ENCODE results near the gene GAGE1.
"Not testable (repeated sequence)": the region's sequence is repeated elsewhere in the genome, so short reads cannot be mapped to it uniquely, and the experiment has no call there.

GAGE1 gene, protein sequence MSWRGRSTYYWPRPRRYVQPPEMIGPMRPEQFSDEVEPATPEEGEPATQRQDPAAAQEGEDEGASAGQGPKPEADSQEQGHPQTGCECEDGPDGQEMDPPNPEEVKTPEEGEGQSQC

DNA sequence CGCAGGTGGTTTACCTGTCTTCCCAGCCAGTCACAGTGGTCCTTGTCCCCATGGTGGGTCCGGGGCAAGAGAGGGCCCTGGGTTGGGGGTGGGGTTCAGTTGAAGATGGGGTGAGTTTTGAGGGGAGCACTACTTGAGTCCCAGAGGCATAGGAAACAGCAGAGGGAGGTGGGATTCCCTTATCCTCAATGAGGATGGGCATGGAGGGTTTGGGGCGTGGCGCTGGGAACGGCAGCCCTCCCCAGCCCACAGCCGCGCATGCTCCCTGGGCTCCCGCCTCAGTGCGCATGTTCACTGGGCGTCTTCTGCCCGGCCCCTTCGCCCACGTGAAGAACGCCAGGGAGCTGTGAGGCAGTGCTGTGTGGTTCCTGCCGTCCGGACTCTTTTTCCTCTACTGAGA, at the start of gene GAGE1:
Gene GAGE1 (plus strand): TSS at position 301 of the 400 bp plus-strand sequence. CDS start 1,155 bp downstream, outside the sequence.
- DNase-seq (ENCODE audit: low read depth in 2 of 2) = not testable (repeated sequence)

DNA sequence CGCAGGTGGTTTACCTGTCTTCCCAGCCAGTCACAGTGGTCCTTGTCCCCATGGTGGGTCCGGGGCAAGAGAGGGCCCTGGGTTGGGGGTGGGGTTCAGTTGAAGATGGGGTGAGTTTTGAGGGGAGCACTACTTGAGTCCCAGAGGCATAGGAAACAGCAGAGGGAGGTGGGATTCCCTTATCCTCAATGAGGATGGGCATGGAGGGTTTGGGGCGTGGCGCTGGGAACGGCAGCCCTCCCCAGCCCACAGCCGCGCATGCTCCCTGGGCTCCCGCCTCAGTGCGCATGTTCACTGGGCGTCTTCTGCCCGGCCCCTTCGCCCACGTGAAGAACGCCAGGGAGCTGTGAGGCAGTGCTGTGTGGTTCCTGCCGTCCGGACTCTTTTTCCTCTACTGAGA, 47.8 kb upstream of the GAGE1 start, which contains the start of gene GAGE12E:
Gene GAGE12E (plus strand): TSS at position 301 of the 400 bp plus-strand sequence. CDS start 1,155 bp downstream, outside the sequence.
- not testable (repeated sequence) for DNase-seq (ENCODE audit: low read depth in 2 of 2)

DNA sequence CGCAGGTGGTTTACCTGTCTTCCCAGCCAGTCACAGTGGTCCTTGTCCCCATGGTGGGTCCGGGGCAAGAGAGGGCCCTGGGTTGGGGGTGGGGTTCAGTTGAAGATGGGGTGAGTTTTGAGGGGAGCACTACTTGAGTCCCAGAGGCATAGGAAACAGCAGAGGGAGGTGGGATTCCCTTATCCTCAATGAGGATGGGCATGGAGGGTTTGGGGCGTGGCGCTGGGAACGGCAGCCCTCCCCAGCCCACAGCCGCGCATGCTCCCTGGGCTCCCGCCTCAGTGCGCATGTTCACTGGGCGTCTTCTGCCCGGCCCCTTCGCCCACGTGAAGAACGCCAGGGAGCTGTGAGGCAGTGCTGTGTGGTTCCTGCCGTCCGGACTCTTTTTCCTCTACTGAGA, 38.3 kb upstream of the GAGE1 start, which contains the start of gene GAGE12F:
Gene GAGE12F (plus strand): TSS at position 301 of the 400 bp plus-strand sequence. CDS start 1,155 bp downstream, outside the sequence.
- not testable (repeated sequence) for DNase-seq (ENCODE audit: low read depth in 2 of 2)

DNA sequence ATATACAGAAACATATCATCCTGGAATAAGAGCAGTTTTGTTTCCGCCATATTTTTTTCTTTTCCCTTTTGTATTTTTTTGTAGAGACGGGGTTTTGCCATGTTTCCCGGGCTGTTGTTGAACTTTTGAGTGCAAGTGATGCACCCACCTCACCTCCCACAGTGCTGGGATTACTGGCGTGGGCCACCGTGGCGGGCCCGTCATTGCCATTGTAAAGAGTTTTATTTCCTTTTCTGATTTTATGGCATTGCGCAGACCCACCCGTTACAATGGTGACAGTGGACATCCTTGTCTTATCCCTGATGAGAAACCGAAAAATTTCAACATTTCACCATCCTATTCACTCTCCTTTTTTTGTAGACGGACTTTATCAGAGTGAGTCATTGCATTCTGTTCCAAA, 30.1 kb upstream of the GAGE1 start:
- DNase-seq (ENCODE audit: low read depth in 2 of 2) = not testable (repeated sequence)

DNA sequence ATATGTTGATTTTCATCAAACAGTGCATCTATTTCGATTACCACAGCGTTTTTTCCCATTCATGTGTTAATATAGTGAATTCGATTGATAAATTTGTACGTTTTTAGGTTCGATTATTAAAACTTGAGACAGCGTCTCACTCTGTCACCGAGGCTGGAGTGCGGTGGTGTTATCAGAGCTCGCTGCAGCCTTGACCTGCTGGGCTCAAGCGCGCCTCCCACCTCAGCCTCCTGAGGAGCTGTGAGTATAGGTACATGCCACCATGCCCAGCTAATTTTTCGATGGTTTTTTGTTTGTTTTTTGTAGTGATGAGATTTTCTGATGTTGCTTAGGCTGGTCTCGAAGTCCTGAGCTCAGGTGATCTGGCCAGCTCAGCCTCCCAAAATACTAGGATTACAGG, 29.7 kb upstream of the GAGE1 start:
- not testable (repeated sequence) for DNase-seq (ENCODE audit: low read depth in 2 of 2)

DNA sequence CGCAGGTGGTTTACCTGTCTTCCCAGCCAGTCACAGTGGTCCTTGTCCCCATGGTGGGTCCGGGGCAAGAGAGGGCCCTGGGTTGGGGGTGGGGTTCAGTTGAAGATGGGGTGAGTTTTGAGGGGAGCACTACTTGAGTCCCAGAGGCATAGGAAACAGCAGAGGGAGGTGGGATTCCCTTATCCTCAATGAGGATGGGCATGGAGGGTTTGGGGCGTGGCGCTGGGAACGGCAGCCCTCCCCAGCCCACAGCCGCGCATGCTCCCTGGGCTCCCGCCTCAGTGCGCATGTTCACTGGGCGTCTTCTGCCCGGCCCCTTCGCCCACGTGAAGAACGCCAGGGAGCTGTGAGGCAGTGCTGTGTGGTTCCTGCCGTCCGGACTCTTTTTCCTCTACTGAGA, 28.7 kb upstream of the GAGE1 start, which contains the start of gene GAGE12G:
Gene GAGE12G (plus strand): TSS at position 301 of the 400 bp plus-strand sequence. CDS start 1,155 bp downstream, outside the sequence.
- not testable (repeated sequence) for DNase-seq (ENCODE audit: low read depth in 2 of 2)

DNA sequence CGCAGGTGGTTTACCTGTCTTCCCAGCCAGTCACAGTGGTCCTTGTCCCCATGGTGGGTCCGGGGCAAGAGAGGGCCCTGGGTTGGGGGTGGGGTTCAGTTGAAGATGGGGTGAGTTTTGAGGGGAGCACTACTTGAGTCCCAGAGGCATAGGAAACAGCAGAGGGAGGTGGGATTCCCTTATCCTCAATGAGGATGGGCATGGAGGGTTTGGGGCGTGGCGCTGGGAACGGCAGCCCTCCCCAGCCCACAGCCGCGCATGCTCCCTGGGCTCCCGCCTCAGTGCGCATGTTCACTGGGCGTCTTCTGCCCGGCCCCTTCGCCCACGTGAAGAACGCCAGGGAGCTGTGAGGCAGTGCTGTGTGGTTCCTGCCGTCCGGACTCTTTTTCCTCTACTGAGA, 19.2 kb upstream of the GAGE1 start, which contains the start of gene GAGE12H:
Gene GAGE12H (plus strand): TSS at position 301 of the 400 bp plus-strand sequence. CDS start 1,155 bp downstream, outside the sequence.
- DNase-seq (ENCODE audit: low read depth in 2 of 2) = not testable (repeated sequence)

DNA sequence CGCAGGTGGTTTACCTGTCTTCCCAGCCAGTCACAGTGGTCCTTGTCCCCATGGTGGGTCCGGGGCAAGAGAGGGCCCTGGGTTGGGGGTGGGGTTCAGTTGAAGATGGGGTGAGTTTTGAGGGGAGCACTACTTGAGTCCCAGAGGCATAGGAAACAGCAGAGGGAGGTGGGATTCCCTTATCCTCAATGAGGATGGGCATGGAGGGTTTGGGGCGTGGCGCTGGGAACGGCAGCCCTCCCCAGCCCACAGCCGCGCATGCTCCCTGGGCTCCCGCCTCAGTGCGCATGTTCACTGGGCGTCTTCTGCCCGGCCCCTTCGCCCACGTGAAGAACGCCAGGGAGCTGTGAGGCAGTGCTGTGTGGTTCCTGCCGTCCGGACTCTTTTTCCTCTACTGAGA, 9.6 kb upstream of the GAGE1 start, which contains the start of gene GAGE2A:
Gene GAGE2A (plus strand): TSS at position 301 of the 400 bp plus-strand sequence. CDS start 1,155 bp downstream, outside the sequence.
- DNase-seq (ENCODE audit: low read depth in 2 of 2) = not testable (repeated sequence)

DNA sequence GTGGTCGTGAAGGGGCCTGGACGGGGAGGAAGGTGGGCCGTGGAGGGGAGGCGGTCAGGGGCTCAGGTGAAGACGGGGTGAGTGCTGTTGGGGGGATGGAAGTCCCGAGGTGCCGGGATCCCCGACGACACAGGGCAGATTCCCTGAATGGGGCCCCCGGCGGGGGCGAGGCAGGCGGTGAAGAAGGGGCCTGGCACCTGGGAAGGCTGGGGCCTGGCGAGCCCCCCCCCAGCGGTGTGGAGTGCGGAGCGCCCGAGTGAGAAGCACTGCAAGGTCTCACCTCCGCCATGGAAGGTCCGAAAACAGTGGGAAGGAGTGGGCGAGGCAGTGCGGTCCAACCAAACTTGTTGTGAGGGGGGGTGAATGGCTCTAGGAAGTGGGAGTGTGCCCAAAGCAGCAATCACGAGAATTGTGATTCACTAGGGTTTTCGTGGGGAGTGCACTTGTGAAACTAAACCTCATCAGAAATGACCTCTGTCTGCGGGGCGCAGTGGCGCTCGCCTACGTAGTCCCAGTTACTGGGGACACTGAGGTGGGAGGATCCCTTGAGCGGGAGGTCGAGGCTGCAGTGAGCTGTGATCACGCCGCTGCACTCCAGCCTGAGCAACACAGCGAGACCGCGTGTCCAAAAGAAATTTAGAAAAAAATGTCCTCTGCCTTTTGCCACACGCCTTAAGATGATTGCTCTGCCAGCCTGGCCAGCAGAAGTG, 8.9 kb upstream of the GAGE1 start:
- DNase-seq (ENCODE audit: low read depth in 2 of 2) = not testable (repeated sequence)

DNA sequence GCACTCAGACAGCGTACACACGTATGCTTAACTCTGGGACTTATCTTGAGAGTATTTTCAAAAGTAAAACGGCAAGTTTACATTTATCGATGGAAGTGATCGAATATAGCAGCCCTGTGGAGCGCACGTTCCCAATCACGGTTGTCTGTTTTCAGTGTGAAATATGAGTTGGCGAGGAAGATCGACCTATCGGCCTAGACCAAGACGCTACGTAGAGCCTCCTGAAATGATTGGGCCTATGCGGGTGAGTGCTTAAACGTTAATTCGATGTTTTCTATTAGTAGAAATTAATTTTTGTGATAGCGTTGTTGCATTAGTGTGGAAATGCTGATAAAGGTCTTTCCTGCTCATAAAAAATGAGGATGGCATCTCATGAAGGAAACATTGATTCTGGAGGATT, 8.3 kb upstream of the GAGE1 start:
- not testable (repeated sequence) for DNase-seq (ENCODE audit: low read depth in 2 of 2)

DNA sequence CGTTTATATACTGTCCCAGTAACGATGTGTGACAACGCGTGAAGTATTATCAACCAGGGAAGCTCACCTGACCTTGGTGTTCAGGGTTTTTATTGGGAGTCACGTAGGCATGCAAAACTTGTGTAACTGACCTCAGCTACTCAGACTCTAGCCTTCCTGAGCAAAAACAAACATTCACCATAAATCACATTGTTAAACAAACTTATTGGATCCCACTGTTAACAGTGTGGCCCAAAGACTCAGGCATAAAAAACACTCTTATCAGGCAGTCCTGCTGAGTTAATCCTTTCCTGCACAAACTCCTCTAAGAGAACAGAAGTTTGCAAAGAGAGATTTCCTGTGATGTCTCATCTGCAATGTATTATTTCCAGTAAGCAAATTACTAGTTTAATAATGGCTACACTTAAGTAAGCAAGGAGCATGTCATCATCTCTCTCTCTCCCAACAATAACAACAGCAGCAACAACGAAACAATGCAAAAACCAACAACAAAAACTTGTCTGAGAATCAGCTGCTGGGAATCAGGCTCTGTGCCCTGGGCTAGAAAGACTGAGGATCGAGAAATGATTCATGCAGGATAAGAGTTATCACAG, 12.0 kb downstream of the GAGE1 start:
- no peak for DNase-seq (ENCODE audit: low read depth in 2 of 2)

DNA sequence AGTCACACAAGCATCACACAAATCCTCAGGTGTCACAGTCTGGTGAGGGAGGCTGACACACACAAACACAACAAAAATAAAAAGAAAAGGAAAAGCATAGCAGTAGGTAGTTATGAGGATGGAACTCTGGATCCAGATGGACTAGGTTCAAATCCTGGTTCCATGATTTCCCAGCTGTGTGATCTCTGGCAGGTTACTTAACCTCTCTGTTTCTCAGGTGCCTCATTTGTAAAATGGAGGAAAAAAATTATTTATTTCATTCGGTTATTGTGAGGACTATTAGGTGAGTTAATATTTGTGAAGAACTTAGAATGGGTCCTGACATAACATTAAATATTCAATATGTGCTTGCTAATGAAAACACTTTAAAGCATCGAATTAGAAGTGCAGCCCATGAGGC, 19.8 kb downstream of the GAGE1 start:
- DNase-seq (ENCODE audit: low read depth in 2 of 2) = no peak

DNA sequence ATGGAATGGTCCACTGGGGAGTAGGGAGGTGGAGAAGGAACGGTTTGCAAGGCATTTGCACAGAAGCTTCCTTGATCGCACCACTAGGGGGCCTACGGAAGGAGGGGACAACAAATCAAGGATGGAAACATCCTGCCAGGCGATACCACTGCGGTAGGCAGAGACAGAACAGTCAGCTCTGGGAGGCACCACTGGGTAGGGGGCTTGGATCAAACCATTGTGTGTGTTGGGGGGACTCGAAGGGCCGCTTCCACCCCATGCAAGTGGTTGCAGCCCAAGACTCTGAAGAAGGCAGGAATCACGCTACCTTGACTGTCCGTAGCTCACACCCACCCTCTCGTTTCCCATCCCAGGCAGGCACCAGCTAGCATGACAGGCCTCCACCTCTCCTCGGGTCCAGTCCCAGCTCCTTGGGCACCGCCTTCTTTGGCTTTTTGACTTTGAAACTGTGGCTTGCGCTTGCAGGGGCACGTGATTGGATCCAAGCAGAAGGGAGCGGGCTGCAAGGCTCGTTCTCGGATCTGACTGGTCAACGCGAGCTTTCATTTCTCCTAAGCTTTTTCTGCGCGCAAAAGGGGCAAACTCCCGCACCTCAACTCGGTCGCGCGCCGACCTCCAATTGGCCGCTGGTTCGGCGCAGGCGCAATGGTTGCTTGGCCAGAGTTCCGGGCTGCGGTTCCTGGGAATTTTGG, 28.4 kb downstream of the GAGE1 start:
- no peak for DNase-seq (ENCODE audit: low read depth in 2 of 2)

DNA sequence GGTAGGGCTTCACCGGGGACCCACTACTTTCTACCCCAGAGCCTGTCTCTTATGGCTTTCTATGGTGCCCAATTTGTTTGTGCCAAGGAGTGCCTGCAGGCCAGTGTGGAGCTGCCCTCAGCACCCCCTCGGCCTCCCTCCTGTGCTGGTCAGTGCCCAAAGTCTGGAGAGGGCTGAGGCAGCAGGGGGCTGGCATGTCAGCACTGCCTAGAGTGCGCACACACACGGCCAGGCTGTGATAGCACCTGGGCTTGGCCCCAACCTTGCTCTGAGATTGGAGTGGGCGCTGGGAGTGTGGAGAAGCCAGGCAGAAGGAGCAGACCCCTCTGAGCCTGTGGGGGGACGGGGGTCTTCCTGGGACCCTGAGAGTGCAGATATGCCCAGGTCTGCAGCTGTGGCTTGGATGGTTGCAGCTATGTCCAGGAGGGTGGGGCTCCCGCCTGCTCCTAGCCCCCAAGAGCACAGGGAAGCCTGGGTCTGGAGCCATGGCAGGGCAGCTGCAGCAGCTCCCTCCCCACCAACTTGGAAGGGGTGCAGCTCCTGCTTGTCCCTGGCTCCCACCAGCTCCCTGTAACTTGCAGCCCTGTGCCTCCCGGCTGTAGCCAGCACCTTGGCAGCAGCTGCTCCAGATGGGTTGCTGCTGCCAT, 46.3 kb downstream of the GAGE1 start:
- no peak for DNase-seq (ENCODE audit: low read depth in 2 of 2)

DNA sequence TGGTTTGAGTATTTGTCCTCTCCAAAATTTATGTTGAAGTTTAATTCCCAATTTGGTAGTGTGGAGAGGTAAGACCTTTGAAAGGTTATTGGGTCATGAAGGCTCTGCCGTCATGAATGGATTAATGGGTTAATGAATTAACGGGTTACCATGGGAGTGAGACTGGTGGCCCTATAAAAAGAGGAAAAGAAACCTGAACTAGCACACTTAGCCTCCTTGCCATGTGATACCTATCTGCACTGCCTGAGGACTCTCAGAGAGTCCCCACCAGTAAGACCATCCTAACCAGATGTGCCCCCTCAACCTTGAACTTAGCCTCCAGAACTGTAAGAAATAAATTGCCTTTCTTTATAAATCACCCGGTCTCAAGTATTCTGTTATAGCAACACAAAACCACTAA, 57.7 kb downstream of the GAGE1 start:
- no peak for DNase-seq (ENCODE audit: low read depth in 2 of 2)
